ENCODE data around the gene LYPD6B. TPM values are rescaled to one million over a fixed set of nuclear protein-coding genes. Genes with fewer than 3 reads are reported as not detected.

The LYPD6B gene
- total RNA-seq, 1 experiment from 2014 or later: 6.1 TPM

DNA sequence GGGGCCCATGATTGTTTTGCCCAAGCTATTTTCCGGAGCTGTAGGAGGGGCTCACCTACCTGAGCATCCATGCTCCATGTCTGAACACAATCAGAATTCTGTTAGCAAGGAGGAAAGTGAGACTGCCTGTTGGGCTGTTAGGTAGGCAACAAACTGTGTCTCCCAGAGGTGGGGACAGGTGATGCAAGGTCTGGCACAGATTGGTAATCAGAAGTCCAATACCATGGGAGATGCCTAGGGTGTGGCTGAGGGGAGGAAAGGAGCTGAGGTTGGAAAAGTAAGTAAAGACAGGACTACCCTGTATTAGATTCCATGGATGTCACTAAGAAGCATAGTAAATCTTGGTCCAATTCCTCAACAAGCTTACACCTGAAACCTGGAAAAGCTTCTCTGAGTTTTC is 3.0 kb downstream of the LYPD6B start:
- H3K4me1 ChIP-seq (ENCODE audit: control insufficient read depth in 1 of 2, insufficient read depth in 2 of 2, low read length in 2 of 2): peaks cover 2 to 15% of the 10 kb centered on the region in 2 experiments; a peak in 2 of 4 replicates
- DNase-seq (ENCODE audit: low read depth, low spot score) (no peak), ATAC-seq (no peak)
- H2AFZ ChIP-seq (ENCODE audit: low read depth, low read length, poor library complexity, severe bottlenecking): no peak overlapping the region
- no peak overlapping the region for H3K27ac ChIP-seq (ENCODE audit: low read depth, low read length)
- no peaks in the 10 kb centered on the region for H4K20me1 ChIP-seq (ENCODE audit: insufficient read depth)
- no peak overlapping the region for H3K4me3 ChIP-seq (replicated peaks in 1 of 2; ENCODE audit: low read depth in 1 of 2, low read length in 2 of 2)
- intact Hi-C loops (cut with micrococcal nuclease): loop anchor here (2.0 kb wide), 1 partner anchor 271 kb away; no protein-coding TSS in a partner anchor
- POLR2A ChIA-PET: no interaction called here
- no peaks in the 10 kb centered on the region for H3K36me3 ChIP-seq (ENCODE audit: control insufficient read depth in 1 of 2, insufficient read depth in 2 of 2, low read length in 2 of 2)
- TF ChIP-seq YY1 (IDR thresholded peaks at IDR 0.05; ENCODE audit: extremely low read depth, insufficient replicate concordance, low read depth, low read length) (no peak), CEBPB (IDR thresholded peaks at IDR 0.05; ENCODE audit: low read depth) (peak; percentile 73), CBX3 (IDR thresholded peaks at IDR 0.05; ENCODE audit: low read depth) (no peak)
- CTCF ChIA-PET: interaction anchor here (1.0 to 1.1 kb wide), 3 partner anchors 24 to 532 kb away, joined by 3 to 4 read pairs (median 4); no protein-coding TSS in a partner anchor
- RAD21 ChIA-PET (ENCODE audit: low non-redundant PET in 1 of 2, low total read pairs in 2 of 2, uncharacterized antibody in 2 of 2, unreplicated experiment in 2 of 2): no interaction called here
- no peaks in the 10 kb centered on the region for H3K79me2 ChIP-seq (ENCODE audit: insufficient read depth, low read length)
- H3K4me2 ChIP-seq (ENCODE audit: low read length): no peak overlapping the region
- H3K9me2 ChIP-seq (ENCODE audit: insufficient read depth): no peaks in the 10 kb centered on the region
- H3K9me3 ChIP-seq (ENCODE audit: control insufficient read depth in 1 of 2, insufficient read depth in 1 of 2, low read depth in 1 of 2, low read length in 2 of 2): no peaks in the 10 kb centered on the region
- no peaks in the 10 kb centered on the region for H3K27me3 ChIP-seq (ENCODE audit: insufficient read depth, low read length)
- no TSS peak for BruUV-seq (replicated peaks)
- H3K9ac ChIP-seq (ENCODE audit: low read length): no peak overlapping the region

DNA sequence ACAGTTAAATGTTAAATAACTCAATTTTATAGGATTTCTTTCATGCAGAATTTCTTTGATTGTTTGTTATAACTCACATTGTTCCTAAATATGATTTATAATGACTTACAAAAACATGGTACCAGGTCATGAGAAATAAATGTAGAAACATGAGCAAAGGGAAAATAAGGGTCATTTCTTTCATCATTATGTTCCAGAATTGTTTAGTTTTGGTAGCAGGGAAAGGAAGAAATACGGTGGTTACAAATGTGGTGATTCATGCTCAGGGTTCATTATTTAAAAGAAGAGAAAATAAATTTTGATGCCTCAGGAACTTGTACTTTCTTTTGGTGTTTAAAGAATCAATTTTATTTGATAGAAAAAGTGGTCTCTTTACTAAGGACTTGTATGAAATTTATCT is 4.4 kb downstream of the LYPD6B start:
- H3K9me2 ChIP-seq (ENCODE audit: insufficient read depth): no peaks in the 10 kb centered on the region
- H3K36me3 ChIP-seq (ENCODE audit: control insufficient read depth in 1 of 2, insufficient read depth in 2 of 2, low read length in 2 of 2): no peaks in the 10 kb centered on the region
- DNase-seq (ENCODE audit: low read depth, low spot score) (no peak), ATAC-seq (no peak)
- CTCF ChIA-PET: no interaction called here
- H2AFZ ChIP-seq (ENCODE audit: low read depth, low read length, poor library complexity, severe bottlenecking): no peak overlapping the region
- H3K79me2 ChIP-seq (ENCODE audit: insufficient read depth, low read length): no peaks in the 10 kb centered on the region
- H3K9ac ChIP-seq (ENCODE audit: low read length): no peak overlapping the region
- H3K4me2 ChIP-seq (ENCODE audit: low read length): no peak overlapping the region
- intact Hi-C loops (cut with micrococcal nuclease): no loop called here
- RAD21 ChIA-PET (ENCODE audit: low non-redundant PET in 1 of 2, low total read pairs in 2 of 2, uncharacterized antibody in 2 of 2, unreplicated experiment in 2 of 2): no interaction called here
- H3K4me3 ChIP-seq (replicated peaks in 1 of 2; ENCODE audit: low read depth in 1 of 2, low read length in 2 of 2): no peak overlapping the region
- H3K27me3 ChIP-seq (ENCODE audit: insufficient read depth, low read length): no peaks in the 10 kb centered on the region
- BruUV-seq (replicated peaks): no TSS peak
- no peak overlapping the region for H3K27ac ChIP-seq (ENCODE audit: low read depth, low read length)
- H4K20me1 ChIP-seq (ENCODE audit: insufficient read depth): no peaks in the 10 kb centered on the region
- peaks cover 2 to 10% of the 10 kb centered on the region in 2 experiments; a peak in 2 of 4 replicates for H3K4me1 ChIP-seq (ENCODE audit: control insufficient read depth in 1 of 2, insufficient read depth in 2 of 2, low read length in 2 of 2)
- POLR2A ChIA-PET: no interaction called here
- H3K9me3 ChIP-seq (ENCODE audit: control insufficient read depth in 1 of 2, insufficient read depth in 1 of 2, low read depth in 1 of 2, low read length in 2 of 2): no peaks in the 10 kb centered on the region
- TF ChIP-seq RAD21 (IDR thresholded peaks at IDR 0.05; ENCODE audit: low read depth): no peak
- no peak for TF ChIP-seq ZBTB33 (IDR thresholded peaks at IDR 0.05; ENCODE audit: extremely low read depth, insufficient replicate concordance, low read length)
- TF ChIP-seq, protein P1, sequence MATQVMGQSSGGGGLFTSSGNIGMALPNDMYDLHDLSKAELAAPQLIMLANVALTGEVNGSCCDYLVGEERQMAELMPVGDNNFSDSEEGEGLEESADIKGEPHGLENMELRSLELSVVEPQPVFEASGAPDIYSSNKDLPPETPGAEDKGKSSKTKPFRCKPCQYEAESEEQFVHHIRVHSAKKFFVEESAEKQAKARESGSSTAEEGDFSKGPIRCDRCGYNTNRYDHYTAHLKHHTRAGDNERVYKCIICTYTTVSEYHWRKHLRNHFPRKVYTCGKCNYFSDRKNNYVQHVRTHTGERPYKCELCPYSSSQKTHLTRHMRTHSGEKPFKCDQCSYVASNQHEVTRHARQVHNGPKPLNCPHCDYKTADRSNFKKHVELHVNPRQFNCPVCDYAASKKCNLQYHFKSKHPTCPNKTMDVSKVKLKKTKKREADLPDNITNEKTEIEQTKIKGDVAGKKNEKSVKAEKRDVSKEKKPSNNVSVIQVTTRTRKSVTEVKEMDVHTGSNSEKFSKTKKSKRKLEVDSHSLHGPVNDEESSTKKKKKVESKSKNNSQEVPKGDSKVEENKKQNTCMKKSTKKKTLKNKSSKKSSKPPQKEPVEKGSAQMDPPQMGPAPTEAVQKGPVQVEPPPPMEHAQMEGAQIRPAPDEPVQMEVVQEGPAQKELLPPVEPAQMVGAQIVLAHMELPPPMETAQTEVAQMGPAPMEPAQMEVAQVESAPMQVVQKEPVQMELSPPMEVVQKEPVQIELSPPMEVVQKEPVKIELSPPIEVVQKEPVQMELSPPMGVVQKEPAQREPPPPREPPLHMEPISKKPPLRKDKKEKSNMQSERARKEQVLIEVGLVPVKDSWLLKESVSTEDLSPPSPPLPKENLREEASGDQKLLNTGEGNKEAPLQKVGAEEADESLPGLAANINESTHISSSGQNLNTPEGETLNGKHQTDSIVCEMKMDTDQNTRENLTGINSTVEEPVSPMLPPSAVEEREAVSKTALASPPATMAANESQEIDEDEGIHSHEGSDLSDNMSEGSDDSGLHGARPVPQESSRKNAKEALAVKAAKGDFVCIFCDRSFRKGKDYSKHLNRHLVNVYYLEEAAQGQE (IDR thresholded peaks at IDR 0.05; ENCODE audit: low read depth): no peak
- TF ChIP-seq POLR2A (IDR thresholded peaks at IDR 0.05; ENCODE audit: borderline replicate concordance, extremely low read depth, insufficient read depth, insufficient read length): no peak
- TF ChIP-seq CBX3 (IDR thresholded peaks at IDR 0.05; ENCODE audit: low read depth): no peak
- no peak for TF ChIP-seq EZH2 (IDR thresholded peaks at IDR 0.05)
- no peak for TF ChIP-seq SP1 (IDR thresholded peaks at IDR 0.05; ENCODE audit: low read depth)
- TF ChIP-seq, protein P2, sequence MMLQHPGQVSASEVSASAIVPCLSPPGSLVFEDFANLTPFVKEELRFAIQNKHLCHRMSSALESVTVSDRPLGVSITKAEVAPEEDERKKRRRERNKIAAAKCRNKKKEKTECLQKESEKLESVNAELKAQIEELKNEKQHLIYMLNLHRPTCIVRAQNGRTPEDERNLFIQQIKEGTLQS (IDR thresholded peaks at IDR 0.05): no peak
- no peak for TF ChIP-seq ZFX (IDR thresholded peaks at IDR 0.05)
- no peak for TF ChIP-seq CTCF (IDR thresholded peaks at IDR 0.05 in 2 of 3, conservative IDR thresholded peaks at IDR 0.05 in 1 of 3; ENCODE audit: borderline replicate concordance in 1 of 3, insufficient read depth in 1 of 3, low read depth in 2 of 3, low read length in 2 of 3)
- no peak for TF ChIP-seq SIN3A (IDR thresholded peaks at IDR 0.05; ENCODE audit: low read depth)
